ENCODE data around the gene PTPRE. TPM values are rescaled to one million over a fixed set of nuclear protein-coding genes. Genes with fewer than 3 reads are reported as not detected.

The PTPRE gene
- polyA plus RNA-seq, 1 donor (not counting 4 experiments of a cell fraction or from before 2014, with no cell fraction given), result 15.1 TPM

- Histone ChIP-seq H3K36me3 (ENCODE audit: control insufficient read depth in 2 of 2, extremely low read depth in 1 of 2, insufficient read depth in 2 of 2, low read length in 2 of 2) (no peaks in the 10 kb centered on the region), H3K4me3 (ENCODE audit: control insufficient read depth in 2 of 3, extremely low read depth in 1 of 3, insufficient read depth in 2 of 3, low read depth in 1 of 3, low read length in 3 of 3) (no peak overlapping the region), H3K9me3 (ENCODE audit: control insufficient read depth, low read depth, low read length) (no peaks in the 10 kb centered on the region), H2AFZ (ENCODE audit: control insufficient read depth, low read length) (no peak overlapping the region), H4K20me1 (ENCODE audit: control insufficient read depth, extremely low read depth, insufficient read depth, low read length) (no peaks in the 10 kb centered on the region), H3K79me2 (ENCODE audit: control insufficient read depth, insufficient read depth, low read length) (no peaks in the 10 kb centered on the region), H3K9me1 (ENCODE audit: control insufficient read depth, extremely low read depth, insufficient read depth, low read length) (no peaks in the 10 kb centered on the region), H3K4me2 (ENCODE audit: control insufficient read depth, extremely low read depth, insufficient read depth, low read depth, low read length) (no peak overlapping the region), H3K9ac (ENCODE audit: control insufficient read depth, extremely low read depth, insufficient read depth, low read length) (no peak overlapping the region), H3K4me1 (ENCODE audit: control insufficient read depth, extremely low read depth, insufficient read depth, low read length) (no peaks in the 10 kb centered on the region), H3K27ac (ENCODE audit: control insufficient read depth, insufficient read depth, low read length) (no peak overlapping the region), H3K27me3 (ENCODE audit: control insufficient read depth, extremely low read depth, insufficient read depth, low read length) (no peaks in the 10 kb centered on the region)
- dilution Hi-C loops (cut with MboI; ENCODE audit: extremely low pct_ligation_motif_present, low sequenced_read_pairs), result no loop called here
- no peak for DNase-seq (ENCODE audit: low read depth, low spot score)
- FAIRE-seq, result no peak
- TF ChIP-seq EZH2 (IDR thresholded peaks at IDR 0.05; ENCODE audit: low read length) (no peak), CTCF (optimal IDR thresholded peaks at IDR 0.05 in 1 of 3, IDR thresholded peaks at IDR 0.05 in 1 of 3, conservative IDR thresholded peaks at IDR 0.05 in 1 of 3; ENCODE audit: extremely low read depth in 1 of 3, insufficient read depth in 2 of 3, low read length in 3 of 3) (no peak)
These were observed 35.3 kb upstream of the PTPRE start for GRCh38 chr10:127871631-127872010.

DNA sequence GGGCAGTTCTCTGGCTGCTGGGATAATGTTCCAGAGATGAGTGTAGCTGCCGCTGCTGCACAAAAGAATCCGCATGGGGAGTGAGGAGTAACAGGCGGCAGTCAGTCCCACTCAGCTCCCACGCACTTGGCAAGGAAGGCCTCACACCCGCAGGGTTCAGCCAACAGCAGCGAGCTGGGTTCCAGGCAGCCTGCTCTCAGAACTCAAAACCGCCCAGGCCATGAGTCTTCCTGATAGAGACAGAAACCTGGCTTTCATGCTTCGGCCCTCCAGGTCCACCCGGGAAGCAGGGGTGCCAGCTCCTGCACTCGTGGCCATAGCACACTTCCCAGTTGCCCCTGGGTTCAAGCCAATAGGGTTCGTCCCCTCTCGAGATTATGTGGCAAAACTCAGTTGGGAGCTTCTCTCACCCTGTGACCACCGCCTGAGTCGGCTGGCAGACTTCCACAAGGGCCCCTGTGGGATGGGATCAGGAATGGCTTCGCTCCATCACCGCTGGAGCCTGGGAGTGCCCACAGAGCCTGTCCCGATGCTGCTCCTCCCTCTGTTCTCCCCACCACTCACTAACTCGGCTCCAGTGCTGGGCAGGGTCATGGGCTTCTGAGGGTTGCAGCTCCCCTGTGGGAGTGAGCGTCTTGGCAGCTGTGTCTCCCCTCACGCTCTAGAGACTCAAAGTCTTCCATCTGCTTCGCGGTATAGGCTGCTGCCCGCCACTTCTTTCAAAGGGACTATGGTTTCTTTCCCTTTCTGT is 34.7 kb upstream of the PTPRE start:
- Histone ChIP-seq H4K20me1 (ENCODE audit: control insufficient read depth, extremely low read depth, insufficient read depth, low read length) (no peaks in the 10 kb centered on the region), H2AFZ (ENCODE audit: control insufficient read depth, low read length) (no peak overlapping the region), H3K9ac (ENCODE audit: control insufficient read depth, extremely low read depth, insufficient read depth, low read length) (no peak overlapping the region), H3K4me3 (ENCODE audit: control insufficient read depth in 2 of 3, extremely low read depth in 1 of 3, insufficient read depth in 2 of 3, low read depth in 1 of 3, low read length in 3 of 3) (no peak overlapping the region), H3K27ac (ENCODE audit: control insufficient read depth, insufficient read depth, low read length) (no peak overlapping the region), H3K36me3 (ENCODE audit: control insufficient read depth in 2 of 2, extremely low read depth in 1 of 2, insufficient read depth in 2 of 2, low read length in 2 of 2) (no peaks in the 10 kb centered on the region), H3K4me2 (ENCODE audit: control insufficient read depth, extremely low read depth, insufficient read depth, low read depth, low read length) (no peak overlapping the region), H3K79me2 (ENCODE audit: control insufficient read depth, insufficient read depth, low read length) (no peaks in the 10 kb centered on the region), H3K9me1 (ENCODE audit: control insufficient read depth, extremely low read depth, insufficient read depth, low read length) (no peaks in the 10 kb centered on the region), H3K4me1 (ENCODE audit: control insufficient read depth, extremely low read depth, insufficient read depth, low read length) (no peaks in the 10 kb centered on the region), H3K27me3 (ENCODE audit: control insufficient read depth, extremely low read depth, insufficient read depth, low read length) (no peaks in the 10 kb centered on the region), H3K9me3 (ENCODE audit: control insufficient read depth, low read depth, low read length) (no peaks in the 10 kb centered on the region)
- DNase-seq (ENCODE audit: low read depth, low spot score), result no peak
- dilution Hi-C loops (cut with MboI; ENCODE audit: extremely low pct_ligation_motif_present, low sequenced_read_pairs), result no loop called here
- no peak for FAIRE-seq
- no peak for TF ChIP-seq EZH2 (IDR thresholded peaks at IDR 0.05; ENCODE audit: low read length)
- TF ChIP-seq CTCF (optimal IDR thresholded peaks at IDR 0.05 in 1 of 3, IDR thresholded peaks at IDR 0.05 in 1 of 3, conservative IDR thresholded peaks at IDR 0.05 in 1 of 3; ENCODE audit: extremely low read depth in 1 of 3, insufficient read depth in 2 of 3, low read length in 3 of 3), result no peak

All from keratinocyte (primary cell).